ENCODE measurements around the gene ANXA3.

DNA sequence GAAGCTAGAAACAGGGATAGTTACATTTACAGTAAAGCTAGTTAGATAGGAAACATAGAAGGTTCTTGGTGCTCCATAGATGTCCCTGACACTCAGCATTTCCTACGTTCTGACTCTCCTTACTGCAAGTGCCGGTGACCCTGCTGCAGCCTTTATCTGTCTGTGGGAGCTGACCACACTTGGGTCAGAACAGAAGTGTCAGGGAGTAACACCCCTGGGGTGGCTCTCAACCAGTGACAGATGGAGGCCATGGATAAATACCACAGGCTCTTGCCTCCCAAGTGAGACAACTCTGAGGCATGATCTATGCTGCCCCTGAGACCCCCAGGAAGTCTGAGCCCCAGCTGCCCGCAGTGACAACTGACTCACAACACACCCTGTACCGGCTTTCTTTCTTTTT lies 69.8 kb downstream of the ANXA3 start:
- no peak for TF ChIP-seq POLR2A (IDR thresholded peaks at IDR 0.05; ENCODE audit: low read depth)
- TF ChIP-seq, protein P1, sequence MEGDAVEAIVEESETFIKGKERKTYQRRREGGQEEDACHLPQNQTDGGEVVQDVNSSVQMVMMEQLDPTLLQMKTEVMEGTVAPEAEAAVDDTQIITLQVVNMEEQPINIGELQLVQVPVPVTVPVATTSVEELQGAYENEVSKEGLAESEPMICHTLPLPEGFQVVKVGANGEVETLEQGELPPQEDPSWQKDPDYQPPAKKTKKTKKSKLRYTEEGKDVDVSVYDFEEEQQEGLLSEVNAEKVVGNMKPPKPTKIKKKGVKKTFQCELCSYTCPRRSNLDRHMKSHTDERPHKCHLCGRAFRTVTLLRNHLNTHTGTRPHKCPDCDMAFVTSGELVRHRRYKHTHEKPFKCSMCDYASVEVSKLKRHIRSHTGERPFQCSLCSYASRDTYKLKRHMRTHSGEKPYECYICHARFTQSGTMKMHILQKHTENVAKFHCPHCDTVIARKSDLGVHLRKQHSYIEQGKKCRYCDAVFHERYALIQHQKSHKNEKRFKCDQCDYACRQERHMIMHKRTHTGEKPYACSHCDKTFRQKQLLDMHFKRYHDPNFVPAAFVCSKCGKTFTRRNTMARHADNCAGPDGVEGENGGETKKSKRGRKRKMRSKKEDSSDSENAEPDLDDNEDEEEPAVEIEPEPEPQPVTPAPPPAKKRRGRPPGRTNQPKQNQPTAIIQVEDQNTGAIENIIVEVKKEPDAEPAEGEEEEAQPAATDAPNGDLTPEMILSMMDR (IDR thresholded peaks at IDR 0.05): no peak
- TF ChIP-seq EP300 (IDR thresholded peaks at IDR 0.05): no peak
- TF ChIP-seq POLR2AphosphoS5 (IDR thresholded peaks at IDR 0.05): no peak

Measured in esophagus muscularis mucosa (tissue), 4 donors.